Measurements from ENCODE around the gene APOB. TPM values are rescaled to one million over a fixed set of nuclear protein-coding genes. Genes with fewer than 3 reads are reported as not detected.

Gene APOB
- polyA plus RNA-seq, 4 donors, result 0.90 to 2.1 (median 1.6) TPM

DNA sequence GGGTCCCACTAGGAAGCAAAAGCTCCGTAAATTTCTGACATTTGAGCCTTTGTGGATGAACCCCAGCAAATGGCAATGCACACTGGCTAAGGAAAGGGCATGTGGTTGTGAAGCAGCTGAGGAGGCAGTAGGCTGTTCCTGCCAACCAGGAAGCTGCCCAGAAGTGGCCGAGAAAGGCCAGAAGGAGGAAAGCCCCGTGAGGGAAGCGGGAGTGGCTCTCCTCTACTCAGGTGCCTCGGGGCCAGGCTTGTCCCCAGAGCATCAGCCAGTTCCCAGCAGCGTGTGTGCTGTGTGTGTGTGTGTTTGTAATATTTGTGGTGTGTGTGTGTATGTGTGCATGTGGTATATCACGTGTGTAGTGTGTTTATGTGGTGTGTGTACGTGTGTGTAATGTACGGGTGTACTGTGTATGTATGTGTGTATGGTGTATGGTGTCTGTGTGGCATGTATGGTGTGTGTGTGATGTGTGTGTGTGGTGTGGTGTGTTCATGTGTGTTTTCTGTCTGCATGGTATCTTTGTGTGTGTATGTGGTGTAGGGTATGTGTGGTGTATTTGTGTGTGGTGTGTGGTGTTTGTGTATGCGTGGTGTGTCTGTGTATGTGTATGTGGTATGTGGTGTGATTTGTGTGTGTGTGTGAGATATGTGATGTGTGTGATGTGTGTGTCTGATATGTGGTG, 90.6 kb downstream of the APOB start:
- no peak for DNase-seq (ENCODE audit: low read depth in 4 of 4, low spot score in 3 of 4)

Other genes with a start within 250 kb of the APOB start
- gene LDAH, start 221.0 kb downstream of the APOB start, polyA plus RNA-seq (ENCODE audit: insufficient read length in 4 of 4), result 10 to 100 TPM; 37.2 to 45.5 (median 40.6) TPM
- under 1 TPM in 1 of 4 donors, not detected in 3; 0.01 TPM for gene TDRD15, start 79.9 kb upstream of the APOB start, polyA plus RNA-seq (ENCODE audit: insufficient read length in 4 of 4)

Measured in right renal pelvis (tissue), 4 donors.